Lower leg skin (tissue), 4 donors: Measurements from ENCODE around the gene MRO. TPM values are rescaled to one million over a fixed set of nuclear protein-coding genes. Genes with fewer than 3 reads are reported as not detected.

Source experiments
- DNase-seq, 2 donors: peaks; one replicate each; pipeline ENCODE4 v3.0.0-alpha.2; 2019; ENCODE audit warnings: low spot score in 2 of 2
- H3K4me3 ChIP-seq: fragments of 200-600 bp; sonication (generic); 2 replicates; pipeline ENCODE4 v1.5.1; 2017; ENCODE audit warnings: mild to moderate bottlenecking, low read depth; ENCODE audit not compliant: poor library complexity, severe bottlenecking
- CTCF ChIP-seq, 3 donors: fragments of 450-650 bp; IDR thresholded peaks; one replicate each; pipeline ENCODE4 v1.5.1; 2016; ENCODE audit warnings: antibody characterized with exemption in 3 of 3, mild to moderate bottlenecking in 3 of 3, moderate library complexity in 2 of 3
- POLR2A ChIP-seq, 2 donors: fragments of 450-650 bp; IDR thresholded peaks; one replicate each; pipeline ENCODE4 v1.6.1; 2016 to 2017; ENCODE audit warnings: antibody characterized with exemption in 2 of 2, mild to moderate bottlenecking in 1 of 2, moderate library complexity in 1 of 2
- WGBS, 2 donors: methylation state at CpG; one replicate each; pipeline ENCODE4 v1.1.5; 2018; 5-methylcytosine and 5-hydroxymethylcytosine counted together
- intact Hi-C: fragments of 100-400 bp; cut with DNase I; formaldehyde crosslinking; loops from one replicate; pipeline ENCODE4 v1.15.0; 2023; ENCODE audit warnings: low total_unique reads
- total RNA-seq, 4 donors: library from RNA; depleted of rRNA; stranded (reverse); fragments of >200 nt; gene quantifications; one replicate each; pipeline ENCODE4 v1.1.0, GENCODE V29; 2016

The MRO gene
- total RNA-seq, 4 donors from 2014 or later = 0.10 TPM; not detected in 3

- no peak for DNase-seq
- no peak overlapping the region for H3K4me3 ChIP-seq
- WGBS, 2 donors = 90 to 96% methylated on average over 5 of the region's 5 CpGs
- intact Hi-C loops = no loop called here
- TF ChIP-seq POLR2A (IDR thresholded peaks at IDR 0.05) (no peak), CTCF (IDR thresholded peaks at IDR 0.05) (no peak)
Observed at GRCh38 chr18:50830544-50830943, 10.7 kb upstream of the MRO start.

- no peak overlapping the region for H3K4me3 ChIP-seq
- TF ChIP-seq POLR2A (IDR thresholded peaks at IDR 0.05) (no peak), CTCF (IDR thresholded peaks at IDR 0.05) (no peak)
- no peak for DNase-seq
- 88 to 92% methylated on average over 5 of the region's 5 CpGs for WGBS, 2 donors
- intact Hi-C loops = no loop called here
Observed at GRCh38 chr18:50829644-50830043, 9.8 kb upstream of the MRO start.

- WGBS, 2 donors = 83 to 90% methylated on average over 5 of the region's 5 CpGs
- intact Hi-C loops = no loop called here
- no peak for DNase-seq
- TF ChIP-seq CTCF (IDR thresholded peaks at IDR 0.05) (no peak), POLR2A (IDR thresholded peaks at IDR 0.05) (no peak)
- no peak overlapping the region for H3K4me3 ChIP-seq
Observed at GRCh38 chr18:50826027-50826426, 6.2 kb upstream of the MRO start.

GRCh38 chr18:50825621-50826020 lies 5.8 kb upstream of the MRO start:
- intact Hi-C loops = no loop called here
- no peak overlapping the region for H3K4me3 ChIP-seq
- no peak for TF ChIP-seq CTCF (IDR thresholded peaks at IDR 0.05)
- TF ChIP-seq POLR2A (IDR thresholded peaks at IDR 0.05) = no peak
- 86 to 93% methylated on average over 2 of the region's 2 CpGs for WGBS, 2 donors
- DNase-seq = no peak

GRCh38 chr18:50822756-50823155 lies 2.9 kb upstream of the MRO start:
- 92 to 94% methylated on average over 10 of the region's 10 CpGs for WGBS, 2 donors
- intact Hi-C loops = loop anchor here (5.0 kb wide), 1 partner anchor 230 kb away; no protein-coding TSS in a partner anchor
- DNase-seq = no peak
- no peak overlapping the region for H3K4me3 ChIP-seq
- TF ChIP-seq CTCF (IDR thresholded peaks at IDR 0.05) (no peak), POLR2A (IDR thresholded peaks at IDR 0.05) (no peak)

GRCh38 chr18:50820901-50821520 lies 1.2 kb upstream of the MRO start:
- DNase-seq = no peak
- intact Hi-C loops = loop anchor here (5.0 kb wide), 1 partner anchor 231 kb away; no protein-coding TSS in a partner anchor
- 67 to 70% methylated on average over 5 of the region's 5 CpGs for WGBS, 2 donors
- H3K4me3 ChIP-seq = no peak overlapping the region
- TF ChIP-seq POLR2A (IDR thresholded peaks at IDR 0.05) (no peak), CTCF (IDR thresholded peaks at IDR 0.05) (no peak)
